Inferior parietal cortex (tissue), 1 donor: Measurements from ENCODE around the gene ZNF341.
A peak's percentile ranks its signal among the peaks of the same experiment; 100 is the strongest.

Experiments used
- DNase-seq: peaks from one replicate; pipeline ENCODE4 v3.0.0-alpha.2; 2016; ENCODE audit errors: extremely low spot score

ZNF341 gene

GRCh38 chr20:33793011-33793931 lies 61.5 kb downstream of the ZNF341 start:
- DNase-seq: no peak

GRCh38 chr20:33796263-33796906 lies 64.6 kb downstream of the ZNF341 start:
- DNase-seq: no peak

DNA sequence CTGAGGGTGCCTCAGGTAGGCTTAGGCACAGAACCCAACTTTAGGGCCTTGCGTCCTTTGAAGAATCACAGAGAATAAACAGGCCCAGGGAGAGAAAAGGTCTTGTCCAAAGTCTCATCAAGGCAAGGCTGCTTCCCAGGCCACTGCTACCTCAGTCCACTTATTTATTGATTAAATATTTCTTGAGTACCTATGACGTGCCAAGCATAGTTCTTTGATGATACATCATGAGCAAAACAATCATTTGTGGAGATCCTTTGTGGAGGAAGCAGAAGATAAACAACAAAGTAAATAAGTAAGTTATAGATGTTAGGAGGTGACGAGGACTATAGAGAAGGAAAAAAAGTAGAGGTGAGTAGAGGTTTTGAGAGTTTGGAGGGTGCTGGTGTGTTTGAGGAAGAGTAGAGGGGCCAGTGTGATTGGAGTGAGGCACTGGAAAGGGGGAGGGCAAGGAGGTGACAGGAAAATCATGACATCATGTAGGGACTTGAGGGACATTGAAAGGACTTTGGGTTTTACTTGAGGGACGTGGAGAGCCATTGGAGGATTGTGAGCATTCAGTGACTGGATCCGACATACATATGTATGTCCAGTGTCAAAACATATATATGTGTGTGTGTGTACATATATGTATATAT lies 65.2 kb downstream of the ZNF341 start:
- no peak for DNase-seq

GRCh38 chr20:33798444-33798843 lies 66.6 kb downstream of the ZNF341 start:
- DNase-seq: no peak

DNA sequence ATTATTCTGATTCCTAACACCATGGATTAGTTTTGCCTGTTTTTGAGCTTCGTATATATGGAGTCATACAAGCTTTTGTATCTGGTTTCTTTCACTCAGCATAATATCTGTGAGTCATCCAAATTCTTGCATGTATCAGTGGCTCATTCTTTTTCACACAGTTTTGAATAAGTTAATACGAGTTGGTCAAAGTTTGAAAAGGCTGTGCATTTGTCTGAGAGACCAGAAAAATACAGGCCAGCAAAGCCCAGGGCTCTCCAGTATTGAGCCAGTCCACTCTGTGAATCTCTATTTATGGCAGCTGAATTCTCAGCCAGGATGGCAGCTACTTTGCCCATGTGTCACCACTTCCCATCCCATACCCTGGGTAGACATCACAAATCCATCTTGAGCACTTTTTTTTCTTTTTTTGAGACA lies 72.1 kb downstream of the ZNF341 start:
- DNase-seq: no peak

DNA sequence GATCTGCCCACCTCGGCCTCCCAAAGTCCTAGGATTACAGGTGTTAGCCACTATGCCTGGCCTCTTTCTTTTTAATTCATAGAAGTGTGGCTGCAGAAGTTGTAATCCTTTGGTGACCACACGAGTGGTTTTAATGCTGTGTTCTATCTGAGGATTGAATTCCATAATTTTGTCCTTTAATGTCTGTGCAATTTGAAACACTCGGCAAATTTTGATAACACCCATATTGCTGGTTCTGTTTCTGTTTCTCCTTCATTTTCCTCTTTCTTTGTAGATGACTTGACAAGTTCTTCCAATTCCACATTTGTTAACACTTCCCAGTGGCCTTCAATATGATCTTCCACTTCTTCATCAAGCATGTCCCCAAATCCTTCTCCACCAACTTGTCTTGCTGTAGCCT lies 76.6 kb downstream of the ZNF341 start:
- no peak for DNase-seq

GRCh38 chr20:33810259-33810658 lies 78.5 kb downstream of the ZNF341 start:
- DNase-seq: no peak

DNA sequence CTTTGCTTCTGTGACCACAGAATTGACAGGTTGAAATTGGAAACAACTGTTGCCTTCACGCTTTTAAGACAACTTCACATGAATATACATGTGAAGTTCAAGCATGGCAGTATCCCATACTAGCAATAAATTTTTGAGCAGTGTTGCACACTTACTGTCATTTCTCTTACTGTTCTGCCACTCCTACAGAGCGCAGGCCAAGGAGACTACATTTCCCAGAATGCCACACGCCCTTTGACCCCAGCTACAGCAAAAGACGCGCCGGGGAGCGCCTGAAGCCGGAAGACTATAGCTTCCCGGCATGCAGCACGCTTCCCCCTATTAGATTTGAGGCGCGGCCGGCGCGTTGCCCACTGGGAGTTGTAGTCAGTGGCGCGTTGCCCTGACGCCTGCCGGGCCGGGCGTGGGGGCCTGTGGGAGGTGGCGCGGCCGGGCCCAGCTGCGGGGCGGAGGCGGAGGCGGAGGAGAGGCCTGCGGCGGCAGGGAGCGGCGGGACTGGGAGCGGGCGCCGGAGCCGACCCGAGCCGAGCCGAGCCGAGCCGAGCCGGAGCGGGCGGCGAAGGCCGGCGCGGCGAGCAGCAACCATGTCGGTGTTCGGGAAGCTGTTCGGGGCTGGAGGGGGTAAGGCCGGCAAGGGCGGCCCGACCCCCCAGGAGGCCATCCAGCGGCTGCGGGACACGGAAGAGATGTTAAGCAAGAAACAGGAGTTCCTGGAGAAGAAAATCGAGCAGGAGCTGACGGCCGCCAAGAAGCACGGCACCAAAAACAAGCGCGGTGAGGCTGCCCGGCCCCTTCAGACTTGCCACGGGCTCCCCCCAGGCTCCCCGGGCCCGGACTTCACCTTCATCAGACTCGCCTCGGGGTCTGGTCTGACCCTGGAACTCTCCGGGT lies 79.3 kb downstream of the ZNF341 start, which contains the start of gene CHMP4B:
Gene CHMP4B (plus strand): TSS at position 464 of the 891 bp plus-strand sequence. CDS start 121 bp downstream, at position 585.
- DNase-seq: peak; percentile 98

GRCh38 chr20:33811776-33812151 lies 80.0 kb downstream of the ZNF341 start:
- no peak for DNase-seq

DNA sequence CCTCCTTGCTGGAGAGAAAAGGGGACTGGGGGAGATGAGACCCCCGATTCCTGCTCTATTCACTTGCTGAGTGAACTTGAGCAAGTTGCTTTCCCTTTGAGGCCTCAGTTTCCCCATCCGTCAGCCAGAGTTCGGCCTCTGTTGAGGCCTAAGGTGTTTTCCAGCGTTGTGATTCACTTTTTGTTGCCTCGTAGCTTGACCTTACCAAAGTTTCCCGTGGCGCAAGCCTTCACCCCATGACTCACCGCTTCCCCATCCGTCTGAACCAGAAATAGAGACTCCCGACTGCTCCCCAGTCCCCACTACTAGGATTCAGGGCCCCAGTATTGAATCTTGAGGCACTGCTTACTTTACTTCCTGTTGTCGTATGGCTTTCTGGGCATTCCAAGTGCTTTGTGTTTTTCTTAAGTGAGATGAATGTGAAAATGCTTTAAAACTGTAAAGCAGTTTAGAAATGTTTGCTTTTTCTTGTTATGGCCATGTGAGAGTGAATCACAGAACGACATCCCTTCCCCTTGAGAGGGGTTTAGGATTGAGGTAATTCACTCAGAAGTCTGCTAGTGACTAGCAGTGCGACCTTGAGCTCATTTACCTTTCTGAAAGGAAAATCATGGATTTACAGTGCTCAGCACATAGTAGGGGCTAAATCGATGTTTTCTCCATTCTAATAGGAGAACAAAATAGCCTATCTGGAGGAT lies 80.5 kb downstream of the ZNF341 start:
- DNase-seq: no peak

- DNase-seq: no peak
Measured at GRCh38 chr20:33812908-33813462, 81.2 kb downstream of the ZNF341 start.

GRCh38 chr20:33814238-33814712 lies 82.5 kb downstream of the ZNF341 start:
- no peak for DNase-seq

- DNase-seq: no peak
Measured at GRCh38 chr20:33815671-33816070, 83.9 kb downstream of the ZNF341 start.

- no peak for DNase-seq
Measured at GRCh38 chr20:33816191-33816590, 84.4 kb downstream of the ZNF341 start.

- DNase-seq: no peak
Measured at GRCh38 chr20:33817411-33817810, 85.6 kb downstream of the ZNF341 start.

GRCh38 chr20:33819456-33819855 lies 87.7 kb downstream of the ZNF341 start:
- no peak for DNase-seq

DNA sequence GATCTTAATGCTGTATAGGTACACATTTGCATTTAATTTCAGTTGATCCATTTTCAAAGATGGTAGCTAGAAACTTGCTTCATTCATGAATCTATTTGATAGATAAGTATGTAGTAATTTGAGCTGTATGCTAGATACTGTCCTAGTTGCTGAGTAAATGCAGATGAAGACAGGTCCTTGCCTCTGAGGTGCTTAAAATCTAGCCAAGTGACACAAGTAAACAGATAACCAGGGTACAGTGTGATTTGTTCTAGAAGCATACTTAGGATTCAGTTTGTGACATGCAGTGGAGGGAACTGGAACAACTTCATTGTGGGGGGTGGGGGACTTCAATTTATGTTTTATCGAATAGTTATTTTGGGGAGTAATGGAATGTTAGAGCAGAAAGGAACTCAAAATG lies 88.6 kb downstream of the ZNF341 start:
- DNase-seq: no peak

GRCh38 chr20:33821270-33821836 lies 89.6 kb downstream of the ZNF341 start:
- DNase-seq: no peak

- no peak for DNase-seq
Measured at GRCh38 chr20:33822423-33822822, 90.6 kb downstream of the ZNF341 start.

- no peak for DNase-seq
Measured at GRCh38 chr20:33822991-33823390, 91.2 kb downstream of the ZNF341 start.
